ENCODE measurements around the gene FHIT. TPM values are rescaled to one million over a fixed set of nuclear protein-coding genes. Genes with fewer than 3 reads are reported as not detected.

FHIT gene
- total RNA-seq, 1 experiment from 2014 or later, result 3.6 TPM

- ATAC-seq (no peak), DNase-seq (no peak)
- TF ChIP-seq EZH2 (IDR thresholded peaks at IDR 0.05; ENCODE audit: low read length, unreplicated experiment) (no peak), EZH2phosphoT487 (IDR thresholded peaks at IDR 0.05; ENCODE audit: borderline replicate concordance, low read length) (no peak), CTCF (conservative IDR thresholded peaks at IDR 0.05; ENCODE audit: low read depth, low read length) (no peak)
- no peak overlapping the region for H3K4me2 ChIP-seq (ENCODE audit: low read length)
- no peaks in the 10 kb centered on the region for H3K9me3 ChIP-seq (ENCODE audit: low read length)
- no peaks in the 10 kb centered on the region for H4K20me1 ChIP-seq (ENCODE audit: low read length)
- H3F3A ChIP-seq (ENCODE audit: low read length, unreplicated experiment), result no peaks in the 10 kb centered on the region
- H3K27ac ChIP-seq (ENCODE audit: low read length), result no peak overlapping the region
- no TSS peak for BruUV-seq (replicated peaks)
- no peak overlapping the region for H3K4me3 ChIP-seq (ENCODE audit: low read length)
- ChIA-PET CTCF (no interaction called here), POLR2A (ENCODE audit: unreplicated experiment) (no interaction called here)
- intact Hi-C loops (cut with micrococcal nuclease), result no loop called here
- H2AFZ ChIP-seq (ENCODE audit: low read length), result no peak overlapping the region
- H3K9ac ChIP-seq (ENCODE audit: low read length), result no peak overlapping the region
- no peaks in the 10 kb centered on the region for H3K36me3 ChIP-seq (ENCODE audit: low read depth, low read length)
- no peaks in the 10 kb centered on the region for H3K27me3 ChIP-seq (ENCODE audit: low read length)
- no peaks in the 10 kb centered on the region for H3K9me2 ChIP-seq (replicated peaks; ENCODE audit: low read length)
- H3K79me2 ChIP-seq (ENCODE audit: low read length), result no peaks in the 10 kb centered on the region
- no peaks in the 10 kb centered on the region for H3K4me1 ChIP-seq (ENCODE audit: insufficient read depth, low read length)
Observed at GRCh38 chr3:60056404-60056803, 1194.8 kb downstream of the FHIT start.

DNA sequence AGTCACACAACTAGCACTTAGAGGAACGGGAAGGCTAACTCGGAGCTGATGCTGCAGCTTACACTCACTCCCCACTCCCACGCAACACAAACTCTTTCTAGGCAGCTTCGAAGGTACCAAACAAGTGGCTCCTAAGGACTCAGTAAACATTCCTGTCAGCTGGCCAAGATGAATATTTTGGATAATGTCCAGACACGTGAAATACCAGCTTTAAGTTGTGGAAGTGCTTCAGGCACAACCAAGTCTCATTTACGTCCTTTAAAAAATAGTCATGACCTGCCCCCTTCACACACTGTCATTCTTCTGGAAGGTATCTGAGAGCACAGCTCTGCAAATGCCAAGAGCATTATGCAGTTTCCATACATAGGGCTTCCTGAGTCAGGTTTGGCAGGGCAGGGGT, 1195.5 kb downstream of the FHIT start:
- ChIA-PET POLR2A (ENCODE audit: unreplicated experiment) (no interaction called here), CTCF (no interaction called here)
- H3K27me3 ChIP-seq (ENCODE audit: low read length), result no peaks in the 10 kb centered on the region
- no peak overlapping the region for H2AFZ ChIP-seq (ENCODE audit: low read length)
- H3K27ac ChIP-seq (ENCODE audit: low read length), result no peak overlapping the region
- no peak overlapping the region for H3K9ac ChIP-seq (ENCODE audit: low read length)
- DNase-seq, result peak; percentile 27
- no peak for TF ChIP-seq EZH2phosphoT487 (IDR thresholded peaks at IDR 0.05; ENCODE audit: borderline replicate concordance, low read length)
- no peak for TF ChIP-seq CTCF (conservative IDR thresholded peaks at IDR 0.05; ENCODE audit: low read depth, low read length)
- no peak for TF ChIP-seq EZH2 (IDR thresholded peaks at IDR 0.05; ENCODE audit: low read length, unreplicated experiment)
- H3K9me3 ChIP-seq (ENCODE audit: low read length), result no peaks in the 10 kb centered on the region
- H4K20me1 ChIP-seq (ENCODE audit: low read length), result no peaks in the 10 kb centered on the region
- no peaks in the 10 kb centered on the region for H3K9me2 ChIP-seq (replicated peaks; ENCODE audit: low read length)
- no TSS peak for BruUV-seq (replicated peaks)
- no peak overlapping the region for H3K4me3 ChIP-seq (ENCODE audit: low read length)
- H3K4me1 ChIP-seq (ENCODE audit: insufficient read depth, low read length), result no peaks in the 10 kb centered on the region
- no peaks in the 10 kb centered on the region for H3K36me3 ChIP-seq (ENCODE audit: low read depth, low read length)
- no peaks in the 10 kb centered on the region for H3F3A ChIP-seq (ENCODE audit: low read length, unreplicated experiment)
- no peak for ATAC-seq
- H3K79me2 ChIP-seq (ENCODE audit: low read length), result no peaks in the 10 kb centered on the region
- H3K4me2 ChIP-seq (ENCODE audit: low read length), result no peak overlapping the region
- intact Hi-C loops (cut with micrococcal nuclease), result no loop called here

DNA sequence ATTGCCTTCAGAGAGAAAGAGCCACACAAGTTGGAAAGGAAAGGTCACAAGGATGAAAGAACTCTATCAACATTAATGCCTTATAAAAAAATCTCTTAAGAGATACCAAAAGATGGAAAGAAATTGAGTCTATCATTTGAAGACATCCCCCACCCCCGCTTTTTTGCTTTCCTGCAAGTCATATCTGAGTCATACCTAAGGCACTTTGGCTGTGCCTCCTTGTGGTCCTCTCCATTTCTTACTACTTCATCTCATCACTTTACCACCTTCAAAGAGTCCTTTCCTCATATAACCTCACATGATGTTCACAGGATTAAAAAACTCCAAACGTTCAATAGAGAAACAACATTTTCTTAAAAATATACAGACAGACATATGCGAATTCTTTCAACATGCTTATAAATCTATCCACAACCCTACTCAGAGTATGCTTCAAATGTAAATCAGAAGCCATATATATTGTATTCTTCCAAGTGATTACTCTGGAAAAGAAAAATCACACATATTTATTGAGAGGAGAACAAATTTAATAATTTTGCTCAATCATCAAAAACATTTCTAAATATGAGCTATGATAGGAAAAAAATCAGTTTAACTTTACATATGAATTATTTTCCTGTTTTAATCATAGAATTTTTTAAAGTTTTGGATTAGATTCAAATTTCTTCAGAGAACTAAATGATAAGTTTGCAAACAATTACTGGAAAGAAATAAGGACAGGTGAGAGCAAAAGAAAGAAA, 1197.6 kb downstream of the FHIT start:
- Histone ChIP-seq H3K9me3 (ENCODE audit: low read length) (no peaks in the 10 kb centered on the region), H3K4me1 (ENCODE audit: insufficient read depth, low read length) (no peaks in the 10 kb centered on the region), H3K4me2 (ENCODE audit: low read length) (no peak overlapping the region), H3K36me3 (ENCODE audit: low read depth, low read length) (no peaks in the 10 kb centered on the region), H3K27ac (ENCODE audit: low read length) (no peak overlapping the region), H3K4me3 (ENCODE audit: low read length) (no peak overlapping the region), H3F3A (ENCODE audit: low read length, unreplicated experiment) (no peaks in the 10 kb centered on the region), H3K79me2 (ENCODE audit: low read length) (no peaks in the 10 kb centered on the region), H3K27me3 (ENCODE audit: low read length) (no peaks in the 10 kb centered on the region), H2AFZ (ENCODE audit: low read length) (no peak overlapping the region), H3K9ac (ENCODE audit: low read length) (no peak overlapping the region), H4K20me1 (ENCODE audit: low read length) (no peaks in the 10 kb centered on the region), H3K9me2 (replicated peaks; ENCODE audit: low read length) (no peaks in the 10 kb centered on the region)
- ATAC-seq (no peak), DNase-seq (peak; percentile 18)
- no peak for TF ChIP-seq EZH2 (IDR thresholded peaks at IDR 0.05; ENCODE audit: low read length, unreplicated experiment)
- TF ChIP-seq EZH2phosphoT487 (IDR thresholded peaks at IDR 0.05; ENCODE audit: borderline replicate concordance, low read length), result no peak
- TF ChIP-seq CTCF (conservative IDR thresholded peaks at IDR 0.05; ENCODE audit: low read depth, low read length), result no peak
- intact Hi-C loops (cut with micrococcal nuclease), result no loop called here
- POLR2A ChIA-PET (ENCODE audit: unreplicated experiment), result no interaction called here
- BruUV-seq (replicated peaks), result no TSS peak
- CTCF ChIA-PET, result no interaction called here

Measured in PC-3 (cell line).